ENCODE measurements around the gene FAM161B.

Gene FAM161B

DNA sequence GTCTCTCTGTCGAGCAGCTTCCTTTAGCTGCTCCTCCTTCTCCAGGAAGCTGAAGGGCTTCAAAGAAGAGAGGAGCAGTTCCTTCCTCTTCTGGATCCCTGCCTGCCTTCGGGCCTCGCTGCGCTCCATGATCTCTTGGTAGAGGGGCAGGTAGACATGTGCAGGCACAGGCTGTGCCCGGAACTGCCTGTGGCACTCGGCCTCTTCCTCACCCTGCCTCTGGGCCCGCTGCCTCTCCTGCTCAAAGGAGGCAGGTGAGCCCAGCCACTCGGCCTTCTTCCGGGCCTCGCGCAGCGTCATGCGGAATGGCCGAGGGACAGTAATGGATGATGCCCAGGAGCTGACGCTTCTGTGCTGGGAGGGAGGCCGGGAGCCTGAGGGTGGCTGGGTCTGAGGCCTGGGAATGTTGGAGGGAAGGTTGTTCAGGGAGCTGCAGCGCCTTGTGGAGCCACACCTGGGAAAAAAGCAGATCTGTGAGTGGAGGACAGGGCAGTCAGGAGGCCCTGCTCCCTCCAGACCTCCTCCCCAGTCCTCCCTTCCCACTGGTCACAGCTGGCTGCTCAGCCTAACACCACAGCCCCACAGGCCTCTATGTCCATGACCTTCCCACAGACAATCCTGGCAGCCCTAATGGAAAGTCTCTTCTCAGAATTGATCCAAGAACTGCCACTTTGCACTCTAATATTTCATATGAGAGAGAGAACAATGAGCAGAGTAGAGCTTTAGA lies 5.3 kb downstream of the FAM161B start:
- Histone ChIP-seq H2AFZ (no peak overlapping the region), H3K27ac (no peak overlapping the region), H3K9me3 (ENCODE audit: control insufficient read depth, low read length) (no peaks in the 10 kb centered on the region), H3K4me1 (no peaks in the 10 kb centered on the region), H3K36me3 (ENCODE audit: control insufficient read depth, insufficient read depth, low read length) (no peaks in the 10 kb centered on the region), H3K27me3 (ENCODE audit: control insufficient read depth, insufficient read depth, low read length) (no peaks in the 10 kb centered on the region), H3K9ac (no peak overlapping the region), H3K4me3 (ENCODE audit: low read depth, low read length) (no peak overlapping the region), H3K79me2 (no peaks in the 10 kb centered on the region), H3K4me2 (ENCODE audit: low read length) (no peak overlapping the region)
- TF ChIP-seq, protein P1, sequence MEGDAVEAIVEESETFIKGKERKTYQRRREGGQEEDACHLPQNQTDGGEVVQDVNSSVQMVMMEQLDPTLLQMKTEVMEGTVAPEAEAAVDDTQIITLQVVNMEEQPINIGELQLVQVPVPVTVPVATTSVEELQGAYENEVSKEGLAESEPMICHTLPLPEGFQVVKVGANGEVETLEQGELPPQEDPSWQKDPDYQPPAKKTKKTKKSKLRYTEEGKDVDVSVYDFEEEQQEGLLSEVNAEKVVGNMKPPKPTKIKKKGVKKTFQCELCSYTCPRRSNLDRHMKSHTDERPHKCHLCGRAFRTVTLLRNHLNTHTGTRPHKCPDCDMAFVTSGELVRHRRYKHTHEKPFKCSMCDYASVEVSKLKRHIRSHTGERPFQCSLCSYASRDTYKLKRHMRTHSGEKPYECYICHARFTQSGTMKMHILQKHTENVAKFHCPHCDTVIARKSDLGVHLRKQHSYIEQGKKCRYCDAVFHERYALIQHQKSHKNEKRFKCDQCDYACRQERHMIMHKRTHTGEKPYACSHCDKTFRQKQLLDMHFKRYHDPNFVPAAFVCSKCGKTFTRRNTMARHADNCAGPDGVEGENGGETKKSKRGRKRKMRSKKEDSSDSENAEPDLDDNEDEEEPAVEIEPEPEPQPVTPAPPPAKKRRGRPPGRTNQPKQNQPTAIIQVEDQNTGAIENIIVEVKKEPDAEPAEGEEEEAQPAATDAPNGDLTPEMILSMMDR (IDR thresholded peaks at IDR 0.05) = no peak

DNA sequence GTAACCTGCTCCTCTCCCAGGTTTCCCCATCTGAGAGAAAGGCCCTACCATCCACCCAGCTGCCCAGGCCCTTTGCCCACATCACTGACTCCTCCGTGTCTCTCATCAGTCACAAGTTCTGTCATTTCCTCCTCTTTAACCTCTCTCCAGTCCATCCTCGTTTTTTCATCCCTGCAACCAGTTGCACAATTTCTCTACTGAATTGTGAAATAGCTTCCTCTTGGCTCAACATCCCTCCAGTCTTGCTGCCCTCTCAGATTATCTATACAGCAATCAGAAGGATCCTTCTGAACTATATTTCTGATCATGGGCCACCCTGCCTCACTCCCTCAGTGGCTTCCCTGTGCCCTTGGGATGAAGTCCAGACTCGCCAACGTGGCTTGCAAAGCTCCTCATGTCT lies 6.8 kb downstream of the FAM161B start:
- no peaks in the 10 kb centered on the region for H3K79me2 ChIP-seq
- H3K27ac ChIP-seq = no peak overlapping the region
- no peaks in the 10 kb centered on the region for H3K4me1 ChIP-seq
- TF ChIP-seq, protein P1 (IDR thresholded peaks at IDR 0.05) = no peak
- H3K4me3 ChIP-seq (ENCODE audit: low read depth, low read length) = no peak overlapping the region
- no peak overlapping the region for H3K9ac ChIP-seq
- no peaks in the 10 kb centered on the region for H3K9me3 ChIP-seq (ENCODE audit: control insufficient read depth, low read length)
- no peaks in the 10 kb centered on the region for H3K27me3 ChIP-seq (ENCODE audit: control insufficient read depth, insufficient read depth, low read length)
- no peak overlapping the region for H3K4me2 ChIP-seq (ENCODE audit: low read length)
- no peaks in the 10 kb centered on the region for H3K36me3 ChIP-seq (ENCODE audit: control insufficient read depth, insufficient read depth, low read length)
- H2AFZ ChIP-seq = no peak overlapping the region

GRCh38 chr14:73942180-73942579 lies 7.7 kb downstream of the FAM161B start:
- H3K9ac ChIP-seq = no peak overlapping the region
- no peaks in the 10 kb centered on the region for H3K4me1 ChIP-seq
- TF ChIP-seq, protein P1 (IDR thresholded peaks at IDR 0.05) = no peak
- H3K36me3 ChIP-seq (ENCODE audit: control insufficient read depth, insufficient read depth, low read length) = no peaks in the 10 kb centered on the region
- H3K27me3 ChIP-seq (ENCODE audit: control insufficient read depth, insufficient read depth, low read length) = no peaks in the 10 kb centered on the region
- H3K79me2 ChIP-seq = no peaks in the 10 kb centered on the region
- H2AFZ ChIP-seq = no peak overlapping the region
- H3K9me3 ChIP-seq (ENCODE audit: control insufficient read depth, low read length) = no peaks in the 10 kb centered on the region
- H3K4me2 ChIP-seq (ENCODE audit: low read length) = no peak overlapping the region
- no peak overlapping the region for H3K4me3 ChIP-seq (ENCODE audit: low read depth, low read length)
- no peak overlapping the region for H3K27ac ChIP-seq

- H2AFZ ChIP-seq = no peak overlapping the region
- H3K9ac ChIP-seq = no peak overlapping the region
- no peak overlapping the region for H3K27ac ChIP-seq
- no peaks in the 10 kb centered on the region for H3K79me2 ChIP-seq
- H3K27me3 ChIP-seq (ENCODE audit: control insufficient read depth, insufficient read depth, low read length) = no peaks in the 10 kb centered on the region
- H3K4me2 ChIP-seq (ENCODE audit: low read length) = no peak overlapping the region
- no peaks in the 10 kb centered on the region for H3K4me1 ChIP-seq
- TF ChIP-seq, protein P1 (IDR thresholded peaks at IDR 0.05) = no peak
- no peaks in the 10 kb centered on the region for H3K9me3 ChIP-seq (ENCODE audit: control insufficient read depth, low read length)
- no peak overlapping the region for H3K4me3 ChIP-seq (ENCODE audit: low read depth, low read length)
- no peaks in the 10 kb centered on the region for H3K36me3 ChIP-seq (ENCODE audit: control insufficient read depth, insufficient read depth, low read length)
These were observed 12.9 kb downstream of the FAM161B start for GRCh38 chr14:73937012-73937411.

GRCh38 chr14:73936548-73936947 lies 13.3 kb downstream of the FAM161B start:
- TF ChIP-seq, protein P1 (IDR thresholded peaks at IDR 0.05) = no peak
- H3K36me3 ChIP-seq (ENCODE audit: control insufficient read depth, insufficient read depth, low read length) = no peaks in the 10 kb centered on the region
- H3K79me2 ChIP-seq = no peaks in the 10 kb centered on the region
- no peak overlapping the region for H3K4me3 ChIP-seq (ENCODE audit: low read depth, low read length)
- H3K4me1 ChIP-seq = no peaks in the 10 kb centered on the region
- no peak overlapping the region for H2AFZ ChIP-seq
- H3K9me3 ChIP-seq (ENCODE audit: control insufficient read depth, low read length) = no peaks in the 10 kb centered on the region
- H3K27me3 ChIP-seq (ENCODE audit: control insufficient read depth, insufficient read depth, low read length) = no peaks in the 10 kb centered on the region
- H3K9ac ChIP-seq = no peak overlapping the region
- H3K27ac ChIP-seq = no peak overlapping the region
- no peak overlapping the region for H3K4me2 ChIP-seq (ENCODE audit: low read length)
